ENCODE results near the gene TACC3.

DNA sequence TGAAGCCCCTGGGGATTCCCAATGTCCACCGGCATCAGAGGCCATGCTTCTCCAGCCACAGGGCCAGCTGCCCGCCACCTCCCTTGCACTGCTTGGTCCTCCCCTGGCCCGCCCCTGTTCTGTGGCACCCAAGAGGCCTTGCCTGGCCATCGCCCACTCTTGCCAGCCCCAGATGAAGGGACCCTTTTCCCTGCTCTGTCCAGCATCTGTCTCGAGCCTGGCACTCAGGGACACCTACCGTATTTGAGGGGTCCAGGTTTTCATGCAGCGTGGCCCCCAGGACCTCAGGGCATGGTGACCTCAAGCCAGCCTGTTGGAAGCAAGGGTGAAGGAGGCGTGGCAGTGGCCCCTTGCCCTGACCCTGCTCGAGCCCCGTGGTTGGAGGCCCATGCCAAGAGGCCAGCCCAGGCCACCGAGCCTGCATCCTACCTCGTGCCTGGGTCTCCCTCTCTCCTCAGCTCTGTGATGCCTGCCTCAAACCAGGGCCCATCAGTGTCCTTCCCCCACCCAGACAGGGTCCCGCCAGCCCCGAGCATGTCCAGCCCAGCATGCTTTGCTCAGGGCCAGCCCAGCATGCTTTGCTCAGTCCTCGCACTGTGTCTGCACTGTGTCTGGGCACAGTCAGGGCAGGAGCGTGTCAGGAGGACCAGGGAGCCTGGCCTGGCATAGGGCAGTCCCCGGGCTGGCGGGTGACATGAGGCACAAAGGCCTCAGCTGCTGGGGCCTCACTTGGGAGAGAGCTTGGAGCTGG lies 57.5 kb downstream of the TACC3 start:
- TF ChIP-seq, protein P1, sequence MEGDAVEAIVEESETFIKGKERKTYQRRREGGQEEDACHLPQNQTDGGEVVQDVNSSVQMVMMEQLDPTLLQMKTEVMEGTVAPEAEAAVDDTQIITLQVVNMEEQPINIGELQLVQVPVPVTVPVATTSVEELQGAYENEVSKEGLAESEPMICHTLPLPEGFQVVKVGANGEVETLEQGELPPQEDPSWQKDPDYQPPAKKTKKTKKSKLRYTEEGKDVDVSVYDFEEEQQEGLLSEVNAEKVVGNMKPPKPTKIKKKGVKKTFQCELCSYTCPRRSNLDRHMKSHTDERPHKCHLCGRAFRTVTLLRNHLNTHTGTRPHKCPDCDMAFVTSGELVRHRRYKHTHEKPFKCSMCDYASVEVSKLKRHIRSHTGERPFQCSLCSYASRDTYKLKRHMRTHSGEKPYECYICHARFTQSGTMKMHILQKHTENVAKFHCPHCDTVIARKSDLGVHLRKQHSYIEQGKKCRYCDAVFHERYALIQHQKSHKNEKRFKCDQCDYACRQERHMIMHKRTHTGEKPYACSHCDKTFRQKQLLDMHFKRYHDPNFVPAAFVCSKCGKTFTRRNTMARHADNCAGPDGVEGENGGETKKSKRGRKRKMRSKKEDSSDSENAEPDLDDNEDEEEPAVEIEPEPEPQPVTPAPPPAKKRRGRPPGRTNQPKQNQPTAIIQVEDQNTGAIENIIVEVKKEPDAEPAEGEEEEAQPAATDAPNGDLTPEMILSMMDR (IDR thresholded peaks at IDR 0.05): no peak
- TF ChIP-seq POLR2A (IDR thresholded peaks at IDR 0.05): no peak
